GM12878 (cell line): Measurements from ENCODE around the gene PPP2R2B. TPM values are rescaled to one million over a fixed set of nuclear protein-coding genes. Genes with fewer than 3 reads are reported as not detected.

ENCODE experiments used
- ATAC-seq: fragments of 200-7000 bp; cut with Tn5 transposase; 3 replicates; pipeline ENCODE4 v1.9.1; 2020; ENCODE audit warnings: mild to moderate bottlenecking, moderate library complexity
- BruUV-seq: library from RNA; stranded (reverse); fragments of 400-500 nt; replicated peaks from 2 replicates; lab custom pipeline; 2021; lab: Mats Ljungman, UMichigan
- CTCF ChIA-PET: fragments of 300-600 bp; sonication (Branson Sonifier 250); formaldehyde crosslinking; extraction: SDS; loops from one replicate; lab custom pipeline; 2021; ENCODE audit warnings: inconsistent platforms; lab: Yijun Ruan, JAX
- POLR2A ChIA-PET: fragments of 350-600 bp; formaldehyde crosslinking; extraction: SDS; loops from one replicate; lab custom pipeline; 2021; ENCODE audit warnings: inconsistent platforms; lab: Charles Lee
- RAD21 ChIA-PET: fragments of 300-600 bp; sonication (Branson Sonifier 250); formaldehyde crosslinking; loops from one replicate; lab custom pipeline; 2023; ENCODE audit warnings: antibody characterized with exemption; ENCODE audit not compliant: unreplicated experiment; lab: Charles Lee
- SMC1A ChIA-PET: fragments of 300-600 bp; sonication (Branson Sonifier 250); formaldehyde crosslinking; loops from one replicate; lab custom pipeline; 2023; ENCODE audit not compliant: unreplicated experiment, uncharacterized antibody; lab: Charles Lee
- DNase-seq: peaks from one replicate; pipeline ENCODE4 v3.0.0-alpha.2; 2011; ENCODE audit warnings: low read depth, low spot score
- FAIRE-seq: peaks from 3 replicates; lab custom pipeline; 2011; peaks lifted over from hg19 to GRCh38; lab: Jason Lieb, UNC
- H2AFZ ChIP-seq: 2 replicates; pipeline ENCODE4 v1.6.0; 2011; ENCODE audit warnings: low read depth, low read length, control low read depth; ENCODE audit not compliant: control insufficient read depth
- H3K27ac ChIP-seq: 2 replicates; pipeline ENCODE4 v1.5.1; 2011; ENCODE audit warnings: control low read depth; ENCODE audit not compliant: control insufficient read depth, insufficient read depth
- H3K27me3 ChIP-seq, 2 experiments: replicated peaks in 1 of 2; 2 replicates each; pipeline versions ENCODE4 v1.6.0 to v1.6.1; 2011; ENCODE audit warnings: low read length in 1 of 2; ENCODE audit not compliant: control insufficient read depth in 2 of 2, insufficient read depth in 2 of 2
- H3K36me3 ChIP-seq, 2 experiments: 2 replicates each; pipeline ENCODE4 v1.5.1; 2011; ENCODE audit warnings: low read length in 1 of 2; ENCODE audit not compliant: control insufficient read depth in 2 of 2, insufficient read depth in 2 of 2
- H3K4me1 ChIP-seq: 2 replicates; pipeline ENCODE4 v1.6.1; 2011; ENCODE audit warnings: mild to moderate bottlenecking, low read length, moderate library complexity, mixed read lengths; ENCODE audit not compliant: control insufficient read depth, insufficient read depth
- H3K4me2 ChIP-seq: 2 replicates; pipeline ENCODE4 v1.6.0; 2011; ENCODE audit warnings: control low read depth; ENCODE audit not compliant: control insufficient read depth, insufficient read depth
- H3K4me3 ChIP-seq: fragments of 200-600 bp; sonication (generic); 2 replicates; pipeline ENCODE4 v1.5.1; 2016
- H3K79me2 ChIP-seq: 2 replicates; pipeline ENCODE4 v1.6.0; 2011; ENCODE audit warnings: low read length; ENCODE audit not compliant: control insufficient read depth, insufficient read depth
- H3K9ac ChIP-seq: 2 replicates; pipeline ENCODE4 v1.8.0; 2011; ENCODE audit warnings: low read length, control low read depth, mixed read lengths; ENCODE audit not compliant: control insufficient read depth, insufficient read depth
- H3K9me3 ChIP-seq: replicated peaks from 3 replicates; pipeline ENCODE4 v1.5.1; 2011; ENCODE audit warnings: mild to moderate bottlenecking, low read length; ENCODE audit not compliant: control insufficient read depth, insufficient read depth
- H4K20me1 ChIP-seq: 2 replicates; pipeline ENCODE4 v1.6.0; 2011; ENCODE audit not compliant: control insufficient read depth, insufficient read depth
- ATF7 ChIP-seq: fragments of 450-650 bp; IDR thresholded peaks from 2 replicates; pipeline ENCODE4 v1.6.1; 2016; ENCODE audit warnings: low read depth, mild to moderate bottlenecking
- CREB1 ChIP-seq: IDR thresholded peaks from 2 replicates; pipeline ENCODE4 v1.6.1; 2012; ENCODE audit warnings: low read depth, mild to moderate bottlenecking, inconsistent platforms
- JUNB ChIP-seq: IDR thresholded peaks from 2 replicates; pipeline ENCODE4 v1.6.1; 2016; ENCODE audit warnings: antibody characterized with exemption, mild to moderate bottlenecking
- JUND ChIP-seq: IDR thresholded peaks from 2 replicates; pipeline ENCODE4 v1.6.1; 2012; ENCODE audit warnings: low read depth, mild to moderate bottlenecking, low read length, improper control_type of control experiment, moderate library complexity
- MEF2B ChIP-seq: fragments of 450-650 bp; IDR thresholded peaks from 2 replicates; pipeline ENCODE4 v1.6.1; 2018; ENCODE audit warnings: mild to moderate bottlenecking, moderate library complexity; ENCODE audit not compliant: partially characterized antibody, poor library complexity, severe bottlenecking
- MYB ChIP-seq: fragments of 150-350 bp; IDR thresholded peaks from 2 replicates; pipeline ENCODE4 v1.6.1; 2014; ENCODE audit warnings: mild to moderate bottlenecking, low read depth, low read length, borderline replicate concordance
- NFXL1 ChIP-seq: fragments of 450-650 bp; IDR thresholded peaks from 2 replicates; pipeline ENCODE4 v1.6.1; 2017; ENCODE audit warnings: antibody characterized with exemption, mild to moderate bottlenecking, borderline replicate concordance
- NR2C2 ChIP-seq: IDR thresholded peaks from 2 replicates; pipeline ENCODE4 v1.6.1; 2011; ENCODE audit warnings: borderline replicate concordance, low read depth; ENCODE audit not compliant: control insufficient read depth, insufficient read length
- SIN3A ChIP-seq: IDR thresholded peaks from 2 replicates; pipeline ENCODE4 v1.6.1; 2012; ENCODE audit warnings: low read depth, low read length, improper control_type of control experiment
- SMARCA5 ChIP-seq: fragments of 450-650 bp; IDR thresholded peaks from 2 replicates; pipeline ENCODE4 v1.6.1; 2017; ENCODE audit warnings: mild to moderate bottlenecking
- SUPT20H ChIP-seq: IDR thresholded peaks from 2 replicates; pipeline ENCODE4 v1.6.1; 2011; ENCODE audit warnings: low read depth, mild to moderate bottlenecking, low read length, moderate library complexity, borderline replicate concordance; ENCODE audit not compliant: control insufficient read depth
- YY1 ChIP-seq: IDR thresholded peaks from 2 replicates; pipeline ENCODE4 v1.6.1; 2011; ENCODE audit warnings: low read depth, mild to moderate bottlenecking, low read length
- WGBS: methylation state at CpG from one replicate; pipeline ENCODE4 v1.1.6; 2016; ENCODE audit warnings: low lambda C conversion rate; ENCODE audit not compliant: insufficient replicate concordance, insufficient coverage; ENCODE audit errors: missing lambda C conversion rate; 5-methylcytosine and 5-hydroxymethylcytosine counted together
- in situ Hi-C: fragments of 300-500 bp; cut with MboI; formaldehyde crosslinking; loops from 9 replicates; pipeline ENCODE4 v1.14.3; 2018; ENCODE audit warnings: mixed read lengths
- intact Hi-C: fragments of 100-400 bp; cut with micrococcal nuclease; formaldehyde crosslinking; loops from one replicate; pipeline ENCODE4 v1.14.2; 2022; ENCODE audit not compliant: unreplicated experiment
- polyA plus RNA-seq, 11 experiments: library from polyadenylated mRNA; depleted of rRNA in 4 of 11; unstranded in 6 of 11; stranded (reverse) in 5 of 11; fragments of >200 nt; fragmentation: Nextera tagmentation in 4 of 11; fragmentation: Illumina TruSeq in 1 of 11; extraction: Ambion mirVana in 4 of 11; extraction: Trizol in 1 of 11; gene quantifications; 1 replicate in 1 of 11; 2 replicates in 10 of 11; pipeline versions ENCODE4 v1.2.1 to v1.2.3, GENCODE V29; 2011 to 2016; ENCODE audit warnings: inconsistent platforms in 2 of 11, missing spikeins in 2 of 11, low read depth in 1 of 11
- total RNA-seq, 4 experiments: library from RNA; depleted of rRNA in 3 of 4; stranded (reverse); fragments of >200 nt in 3 of 4; fragmentation: Illumina TruSeq in 1 of 4; extraction: Trizol in 1 of 4; gene quantifications; 2 replicates each; pipeline versions ENCODE4 v1.2.1 to v1.2.3, GENCODE V29; 2013 to 2021
- TF ChIP-seq, protein P1 (sequence below): IDR thresholded peaks from 2 replicates; pipeline ENCODE4 v1.6.1; 2011; ENCODE audit warnings: borderline replicate concordance, low read depth, mild to moderate bottlenecking, moderate library complexity, mixed read lengths, low read length; ENCODE audit not compliant: insufficient read depth; ENCODE audit errors: extremely low read length
- TF ChIP-seq, protein P2 (sequence below): IDR thresholded peaks from 2 replicates; pipeline ENCODE4 v1.6.1; 2011; ENCODE audit warnings: mild to moderate bottlenecking, low read depth, low read length, moderate library complexity; ENCODE audit not compliant: insufficient replicate concordance

The PPP2R2B gene
- total and polyA plus RNA-seq, 10 of the 15 experiments (the other 5 are each of a cell fraction or from before 2014, with no cell fraction given) = not detected

DNA sequence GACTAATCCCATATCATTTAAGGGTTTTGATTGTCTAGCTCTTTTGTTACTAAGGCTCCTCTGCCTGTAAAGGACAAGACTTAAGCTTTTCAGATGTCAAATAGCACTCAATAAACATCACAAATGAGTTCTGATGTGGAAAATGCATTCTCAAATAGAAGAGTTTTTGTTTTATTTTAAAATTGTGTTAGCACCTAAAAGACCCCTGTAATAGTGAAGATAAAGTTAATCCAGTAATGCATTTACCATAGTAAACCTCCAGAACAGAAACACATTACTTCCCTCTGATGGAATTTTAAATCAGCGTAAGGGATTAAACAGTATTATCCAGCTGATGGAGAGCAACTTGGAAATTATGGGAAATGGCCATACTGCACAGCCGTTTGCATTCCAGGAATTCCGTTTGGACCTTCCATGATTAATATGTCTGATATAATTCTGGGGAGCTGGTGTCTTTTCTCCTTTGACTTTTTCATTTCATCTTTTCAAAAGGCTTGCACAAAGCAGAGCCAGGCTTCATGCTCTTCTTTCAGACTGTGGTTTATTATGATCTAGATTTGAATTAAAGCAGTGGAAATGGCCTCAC is 105.6 kb downstream of the PPP2R2B start:
- Histone ChIP-seq H3K9ac (no peak overlapping the region), H2AFZ (no peak overlapping the region), H3K9me3 (no peaks in the 10 kb centered on the region), H3K4me1 (no peaks in the 10 kb centered on the region), H4K20me1 (no peaks in the 10 kb centered on the region), H3K4me2 (no peak overlapping the region), H3K36me3 (no peaks in the 10 kb centered on the region), H3K27me3 (no peaks in the 10 kb centered on the region), H3K79me2 (no peaks in the 10 kb centered on the region), H3K4me3 (no peak overlapping the region), H3K27ac (no peak overlapping the region)
- TF ChIP-seq NR2C2 (no peak), SIN3A (no peak), CREB1 (no peak), JUND (no peak), JUNB (no peak), MEF2B (no peak), ATF7 (no peak), NFXL1 (no peak), MYB (no peak), SMARCA5 (no peak), SUPT20H (no peak), YY1 (no peak)
- TF ChIP-seq, protein P1, sequence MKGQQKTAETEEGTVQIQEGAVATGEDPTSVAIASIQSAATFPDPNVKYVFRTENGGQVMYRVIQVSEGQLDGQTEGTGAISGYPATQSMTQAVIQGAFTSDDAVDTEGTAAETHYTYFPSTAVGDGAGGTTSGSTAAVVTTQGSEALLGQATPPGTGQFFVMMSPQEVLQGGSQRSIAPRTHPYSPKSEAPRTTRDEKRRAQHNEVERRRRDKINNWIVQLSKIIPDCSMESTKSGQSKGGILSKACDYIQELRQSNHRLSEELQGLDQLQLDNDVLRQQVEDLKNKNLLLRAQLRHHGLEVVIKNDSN = no peak
- TF ChIP-seq, protein P2, sequence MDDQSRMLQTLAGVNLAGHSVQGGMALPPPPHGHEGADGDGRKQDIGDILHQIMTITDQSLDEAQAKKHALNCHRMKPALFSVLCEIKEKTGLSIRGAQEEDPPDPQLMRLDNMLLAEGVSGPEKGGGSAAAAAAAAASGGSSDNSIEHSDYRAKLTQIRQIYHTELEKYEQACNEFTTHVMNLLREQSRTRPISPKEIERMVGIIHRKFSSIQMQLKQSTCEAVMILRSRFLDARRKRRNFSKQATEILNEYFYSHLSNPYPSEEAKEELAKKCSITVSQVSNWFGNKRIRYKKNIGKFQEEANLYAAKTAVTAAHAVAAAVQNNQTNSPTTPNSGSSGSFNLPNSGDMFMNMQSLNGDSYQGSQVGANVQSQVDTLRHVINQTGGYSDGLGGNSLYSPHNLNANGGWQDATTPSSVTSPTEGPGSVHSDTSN = no peak
- POLR2A ChIA-PET = no interaction called here
- in situ Hi-C loops = no loop called here
- ATAC-seq (no peak), FAIRE-seq (no peak), DNase-seq (no peak)
- RAD21 ChIA-PET = no interaction called here
- SMC1A ChIA-PET = no interaction called here
- 0% methylated on average over 3 of the region's 3 CpGs for WGBS
- CTCF ChIA-PET = no interaction called here
- no TSS peak for BruUV-seq
- intact Hi-C loops = no loop called here
